ENCODE data around the gene ERICH4.
"Not testable (repeated sequence)": the region's sequence is repeated elsewhere in the genome, so short reads cannot be mapped to it uniquely, and the experiment has no call there.

Gene ERICH4

GRCh38 chr19:41480336-41480735 lies 37.4 kb downstream of the ERICH4 start:
- no peak for DNase-seq

GRCh38 chr19:41484822-41485221 lies 41.9 kb downstream of the ERICH4 start:
- DNase-seq = no peak

- DNase-seq = not testable (repeated sequence)
Observed at GRCh38 chr19:41486953-41487352, 44.0 kb downstream of the ERICH4 start.

- no peak for DNase-seq
Observed at GRCh38 chr19:41492843-41493242, 49.9 kb downstream of the ERICH4 start.

Measured in NCI-H524 treated with DMSO at 0.1 percent for 48 hours (cell line).